Thyroid gland (tissue), 4 donors: ENCODE results near the gene C17orf50.

Source experiments
- CTCF ChIP-seq, 6 experiments: fragments of 200-600 bp in 3 of 6; fragments of 450-650 bp in 3 of 6; sonication (generic) in 3 of 6; IDR thresholded peaks; one replicate each; pipeline ENCODE4 v1.5.1; 2016 to 2019; ENCODE audit warnings: antibody characterized with exemption in 6 of 6, mild to moderate bottlenecking in 2 of 6, inconsistent platforms in 1 of 6, moderate library complexity in 1 of 6
- POLR2A ChIP-seq, 2 donors: fragments of 450-650 bp; IDR thresholded peaks; one replicate each; pipeline ENCODE4 v1.6.1; 2017; ENCODE audit warnings: antibody characterized with exemption in 2 of 2, mild to moderate bottlenecking in 2 of 2, moderate library complexity in 1 of 2

GRCh38 chr17:35714988-35715387, 45.7 kb upstream of the C17orf50 start:
- TF ChIP-seq CTCF (IDR thresholded peaks at IDR 0.05) (no peak), POLR2A (IDR thresholded peaks at IDR 0.05) (no peak)
